DND-41 (cell line): ENCODE results near the gene HHIP.

Experiments
- EZH2 ChIP-seq: IDR thresholded peaks from 3 replicates; pipeline ENCODE4 v1.6.1; 2012; ENCODE audit warnings: borderline replicate concordance, low read depth, mild to moderate bottlenecking, moderate library complexity, low read length, inconsistent platforms; ENCODE audit not compliant: severe bottlenecking
- TF ChIP-seq, protein P1 (sequence below): IDR thresholded peaks from 2 replicates; pipeline ENCODE4 v1.5.1; 2012; ENCODE audit warnings: borderline replicate concordance, low read length, moderate library complexity, mild to moderate bottlenecking; ENCODE audit not compliant: poor library complexity, severe bottlenecking; ENCODE audit errors: extremely low read depth

DNA sequence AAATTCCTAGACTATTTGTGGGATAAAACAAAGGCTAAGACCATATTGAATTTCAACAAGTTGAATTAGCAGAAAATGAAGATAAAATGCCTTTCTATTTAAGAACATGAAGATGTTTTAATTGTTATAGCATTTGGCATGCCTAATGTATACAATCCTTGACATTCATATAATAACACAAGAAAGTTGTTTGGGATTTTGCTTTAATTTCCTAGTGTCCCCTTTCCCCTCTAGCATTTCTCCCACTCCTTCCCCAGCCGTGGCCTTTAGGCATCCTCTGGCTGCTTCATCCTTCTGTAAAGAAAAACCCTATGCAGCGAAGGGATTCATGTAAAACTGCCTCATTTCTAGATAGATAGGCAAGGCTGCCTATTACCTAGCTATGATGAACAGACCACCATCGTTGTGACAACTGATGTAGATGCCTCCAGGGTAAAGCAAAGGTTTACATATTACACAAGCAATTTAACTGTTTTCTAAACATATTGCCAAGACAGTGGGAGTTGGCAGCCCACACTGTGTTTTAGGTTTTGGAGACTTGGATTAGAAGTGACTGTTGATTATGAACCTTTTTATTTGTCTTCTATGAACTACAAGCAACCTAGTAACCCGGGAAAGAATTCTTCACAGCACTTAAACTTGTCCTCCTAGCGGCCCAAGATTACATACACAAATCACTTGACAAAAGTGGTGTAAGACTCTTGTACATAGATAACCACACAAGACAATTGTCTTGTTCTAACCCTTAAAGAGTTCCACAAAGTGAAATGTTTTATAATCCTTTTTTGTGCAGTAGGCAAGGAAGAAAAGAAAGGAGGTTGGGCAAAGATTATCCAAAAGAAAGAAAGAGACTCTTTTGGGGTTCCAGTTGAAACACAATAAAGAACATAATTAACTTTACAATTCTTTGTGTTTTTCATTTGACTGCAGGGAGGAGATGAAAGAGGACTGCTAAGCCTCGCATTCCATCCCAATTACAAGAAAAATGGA is 59.9 kb downstream of the HHIP start:
- TF ChIP-seq, protein P1, sequence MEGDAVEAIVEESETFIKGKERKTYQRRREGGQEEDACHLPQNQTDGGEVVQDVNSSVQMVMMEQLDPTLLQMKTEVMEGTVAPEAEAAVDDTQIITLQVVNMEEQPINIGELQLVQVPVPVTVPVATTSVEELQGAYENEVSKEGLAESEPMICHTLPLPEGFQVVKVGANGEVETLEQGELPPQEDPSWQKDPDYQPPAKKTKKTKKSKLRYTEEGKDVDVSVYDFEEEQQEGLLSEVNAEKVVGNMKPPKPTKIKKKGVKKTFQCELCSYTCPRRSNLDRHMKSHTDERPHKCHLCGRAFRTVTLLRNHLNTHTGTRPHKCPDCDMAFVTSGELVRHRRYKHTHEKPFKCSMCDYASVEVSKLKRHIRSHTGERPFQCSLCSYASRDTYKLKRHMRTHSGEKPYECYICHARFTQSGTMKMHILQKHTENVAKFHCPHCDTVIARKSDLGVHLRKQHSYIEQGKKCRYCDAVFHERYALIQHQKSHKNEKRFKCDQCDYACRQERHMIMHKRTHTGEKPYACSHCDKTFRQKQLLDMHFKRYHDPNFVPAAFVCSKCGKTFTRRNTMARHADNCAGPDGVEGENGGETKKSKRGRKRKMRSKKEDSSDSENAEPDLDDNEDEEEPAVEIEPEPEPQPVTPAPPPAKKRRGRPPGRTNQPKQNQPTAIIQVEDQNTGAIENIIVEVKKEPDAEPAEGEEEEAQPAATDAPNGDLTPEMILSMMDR, result no peak
- TF ChIP-seq EZH2, result no peak
